GM19438 (cell line): ENCODE results near the gene RBPJL.
A peak's percentile ranks its signal among the peaks of the same experiment; 100 is the strongest.

Source experiments
- ATAC-seq: cut with Tn5 transposase; IDR thresholded peaks from one replicate; pipeline ENCODE4 v1.9.1; 2021; ENCODE audit warnings: low read depth; ENCODE audit not compliant: unreplicated experiment

RBPJL gene

GRCh38 chr20:45292343-45292742 is 14.3 kb upstream of the RBPJL start:
- ATAC-seq = no peak

GRCh38 chr20:45293041-45294002 is 13.3 kb upstream of the RBPJL start:
- ATAC-seq = peak; percentile 75

GRCh38 chr20:45294003-45294368 is 12.7 kb upstream of the RBPJL start:
- no peak for ATAC-seq

GRCh38 chr20:45294659-45295058 is 12.0 kb upstream of the RBPJL start:
- no peak for ATAC-seq

- no peak for ATAC-seq
Observed at GRCh38 chr20:45297786-45298497, 8.7 kb upstream of the RBPJL start.

GRCh38 chr20:45299786-45300185 is 6.9 kb upstream of the RBPJL start:
- no peak for ATAC-seq

GRCh38 chr20:45300961-45301360 is 5.7 kb upstream of the RBPJL start:
- ATAC-seq = no peak

GRCh38 chr20:45301824-45302271 is 4.8 kb upstream of the RBPJL start:
- no peak for ATAC-seq

GRCh38 chr20:45303586-45304463 is 2.8 kb upstream of the RBPJL start:
- ATAC-seq = no peak

GRCh38 chr20:45304464-45304999 is 2.1 kb upstream of the RBPJL start:
- ATAC-seq = no peak

- no peak for ATAC-seq
Observed at GRCh38 chr20:45305262-45305661, 1.4 kb upstream of the RBPJL start.

- no peak for ATAC-seq
Observed at GRCh38 chr20:45307076-45307640, 518 bp downstream of the RBPJL start.

- no peak for ATAC-seq
Observed at GRCh38 chr20:45308117-45308778, 1.6 kb downstream of the RBPJL start, which contains the start of gene MATN4. MATN4 (minus strand) TSS chr20:45308299; CDS start chr20:45305582, 2,717 bp downstream.

- no peak for ATAC-seq
Observed at GRCh38 chr20:45309075-45309474, 2.4 kb downstream of the RBPJL start.

GRCh38 chr20:45311589-45312211 is 5.1 kb downstream of the RBPJL start:
- ATAC-seq = no peak

GRCh38 chr20:45312241-45312640 is 5.6 kb downstream of the RBPJL start:
- no peak for ATAC-seq

GRCh38 chr20:45313065-45313695 is 6.5 kb downstream of the RBPJL start:
- no peak for ATAC-seq

- no peak for ATAC-seq
Observed at GRCh38 chr20:45313943-45314342, 7.3 kb downstream of the RBPJL start.

- no peak for ATAC-seq
Observed at GRCh38 chr20:45315672-45316071, 9.0 kb downstream of the RBPJL start.
